GM19468 (cell line): ENCODE data around the gene ZNF793.
A peak's percentile ranks its signal among the peaks of the same experiment; 100 is the strongest.

ENCODE experiments used
- ATAC-seq: cut with Tn5 transposase; IDR thresholded peaks from one replicate; pipeline ENCODE4 v1.9.1; 2021; ENCODE audit warnings: mild to moderate bottlenecking, moderate library complexity, moderate number of reproducible peaks; ENCODE audit not compliant: unreplicated experiment; ENCODE audit errors: extremely low read depth

Gene ZNF793

GRCh38 chr19:37506387-37507166 is at the start of gene ZNF793:
ZNF793 (plus strand) TSS chr19:37506939; CDS start chr19:37523440, 16,501 bp downstream.
- no peak for ATAC-seq

DNA sequence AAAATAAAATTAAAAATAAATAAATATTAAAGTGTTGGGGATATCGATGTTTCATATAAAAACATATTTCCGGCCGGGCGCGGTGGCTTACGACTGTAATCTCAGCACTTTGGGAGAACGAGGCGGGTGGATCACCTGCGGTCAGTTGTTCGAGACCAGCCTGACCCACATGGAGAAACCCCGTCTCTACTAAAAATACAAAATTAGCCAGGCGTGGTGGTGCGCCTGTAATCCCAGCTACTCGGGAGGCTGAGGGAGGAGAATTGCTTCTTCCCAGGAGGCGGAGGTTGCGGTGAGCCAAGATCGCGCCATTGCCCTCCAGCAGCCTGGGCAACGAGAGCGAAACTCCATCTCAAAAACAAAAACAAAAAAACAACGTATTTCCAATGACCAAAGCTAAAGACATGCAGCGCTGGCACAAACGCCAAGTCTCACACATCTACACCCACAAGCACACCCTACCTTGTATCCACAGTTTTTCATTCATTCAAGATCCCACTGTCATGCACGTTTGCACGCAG is 40.4 kb upstream of the ZNF793 start:
- ATAC-seq: no peak

DNA sequence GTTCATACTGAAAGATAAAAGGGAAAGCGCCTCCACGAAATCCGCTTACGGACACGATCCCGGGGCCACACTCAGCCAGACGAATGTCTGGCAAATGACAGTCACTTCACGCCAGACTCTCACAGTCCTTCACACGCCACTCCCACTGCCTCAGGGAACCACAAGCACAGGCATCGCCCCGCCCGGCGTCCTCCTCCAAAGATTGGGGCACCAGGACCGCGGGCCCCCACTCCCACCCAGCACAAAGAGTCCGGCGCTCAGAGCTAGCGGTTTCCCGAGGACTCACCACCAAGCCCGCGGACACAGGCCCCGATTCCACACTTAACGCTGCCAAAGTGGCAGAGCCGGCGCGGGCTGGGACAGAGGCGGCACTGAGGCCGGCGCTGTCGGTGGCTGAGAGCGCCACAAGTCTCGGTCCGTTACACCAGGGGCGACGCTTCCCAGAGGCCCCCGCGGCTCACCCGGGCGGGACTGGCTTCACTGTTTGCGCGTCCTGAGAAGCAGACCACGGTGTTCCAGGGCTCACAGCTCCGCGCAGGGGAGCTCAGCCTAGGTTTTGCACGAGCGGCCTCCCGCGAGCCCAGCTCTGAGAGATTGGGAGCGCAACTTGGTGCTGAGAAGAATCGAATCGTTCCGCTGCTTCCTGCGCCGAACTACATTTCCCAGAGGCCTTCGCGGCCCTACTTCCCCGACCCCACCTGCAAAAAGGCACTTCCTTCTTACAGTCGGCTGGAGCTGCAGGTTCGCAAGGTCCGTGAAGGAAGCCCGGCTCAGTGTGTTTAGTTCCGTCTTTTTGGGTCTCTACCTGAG is 39.7 kb upstream of the ZNF793 start, which contains the start of gene ZNF569:
TSS of gene ZNF569 (minus strand) at position 647 of the 810 bp plus-strand sequence. CDS start 22,523 bp downstream, outside the sequence.
- ATAC-seq: peak; percentile 31

- no peak for ATAC-seq
Observed at GRCh38 chr19:37467608-37468090, 39.1 kb upstream of the ZNF793 start.

GRCh38 chr19:37468961-37469777 is 37.6 kb upstream of the ZNF793 start, which contains the start of gene ZNF570:
ZNF570 (plus strand) TSS chr19:37469356; CDS start chr19:37470355, 999 bp downstream.
- ATAC-seq: peak; percentile 48

GRCh38 chr19:37470216-37470615 is 36.5 kb upstream of the ZNF793 start:
- ATAC-seq: no peak

GRCh38 chr19:37472165-37472564 is 34.6 kb upstream of the ZNF793 start:
- ATAC-seq: no peak

GRCh38 chr19:37484406-37485168 is 22.2 kb upstream of the ZNF793 start:
- no peak for ATAC-seq

DNA sequence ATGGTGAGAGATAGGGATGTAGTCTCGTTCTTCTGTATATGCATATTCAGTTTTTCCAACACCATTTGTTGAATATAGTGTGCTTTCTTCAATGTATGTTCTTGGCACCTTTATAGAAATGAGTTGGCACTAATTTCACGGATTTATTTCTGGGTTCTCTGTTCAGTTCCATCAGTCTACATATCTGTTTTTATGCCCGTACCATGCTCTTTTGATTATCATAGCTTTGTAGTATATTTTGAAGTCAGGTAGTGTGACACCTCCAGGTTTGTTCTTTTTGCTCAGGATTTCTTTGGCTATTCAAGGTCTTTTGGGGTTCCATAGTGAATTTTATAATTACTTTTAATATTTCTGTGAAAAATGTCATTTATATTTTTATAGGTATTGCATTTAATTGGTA is 14.5 kb upstream of the ZNF793 start:
- ATAC-seq: no peak

GRCh38 chr19:37505958-37506386 is 767 bp upstream of the ZNF793 start:
- ATAC-seq: no peak

GRCh38 chr19:37507167-37507464 is 377 bp downstream of the ZNF793 start:
- no peak for ATAC-seq

DNA sequence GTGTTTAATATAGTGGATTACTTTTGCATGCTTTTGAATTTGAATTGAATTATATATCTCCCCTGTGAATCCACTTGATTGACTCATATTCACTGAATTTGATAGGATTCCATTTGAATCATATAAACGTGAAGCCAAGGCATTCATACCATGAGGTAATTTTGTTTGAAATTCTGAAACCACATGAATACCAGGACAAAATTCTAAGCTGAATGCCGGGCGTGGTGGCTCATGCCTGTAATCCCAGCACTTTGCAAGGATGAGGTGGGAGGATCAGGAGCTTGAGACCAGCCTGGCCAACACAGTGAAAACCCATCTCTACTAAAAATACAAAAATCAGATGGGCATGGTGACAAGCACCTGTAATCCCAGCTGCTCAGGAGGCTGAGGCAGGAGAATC is 4.4 kb downstream of the ZNF793 start:
- no peak for ATAC-seq

DNA sequence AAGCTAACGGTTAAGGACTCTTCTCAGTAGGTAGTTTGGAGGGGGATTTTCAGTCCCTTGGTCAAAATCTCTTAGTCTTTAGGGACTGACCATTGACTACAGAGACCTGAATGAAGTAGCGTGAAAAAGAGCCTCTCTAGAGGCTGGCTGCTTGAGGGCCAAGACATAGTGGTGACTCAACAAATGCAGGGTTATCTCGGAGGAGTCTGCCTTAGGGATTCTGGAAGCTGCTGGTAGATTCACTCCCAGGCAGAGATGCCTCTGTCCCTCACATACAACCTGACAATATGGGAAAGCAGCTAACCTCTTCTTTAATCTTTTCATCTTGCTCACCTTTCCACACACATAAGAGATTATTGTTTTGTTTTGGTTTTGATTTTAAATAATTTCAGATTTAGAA is 5.1 kb downstream of the ZNF793 start:
- ATAC-seq: no peak

GRCh38 chr19:37513397-37513796 is 6.7 kb downstream of the ZNF793 start:
- no peak for ATAC-seq

- ATAC-seq: no peak
Observed at GRCh38 chr19:37519890-37520289, 13.2 kb downstream of the ZNF793 start.

DNA sequence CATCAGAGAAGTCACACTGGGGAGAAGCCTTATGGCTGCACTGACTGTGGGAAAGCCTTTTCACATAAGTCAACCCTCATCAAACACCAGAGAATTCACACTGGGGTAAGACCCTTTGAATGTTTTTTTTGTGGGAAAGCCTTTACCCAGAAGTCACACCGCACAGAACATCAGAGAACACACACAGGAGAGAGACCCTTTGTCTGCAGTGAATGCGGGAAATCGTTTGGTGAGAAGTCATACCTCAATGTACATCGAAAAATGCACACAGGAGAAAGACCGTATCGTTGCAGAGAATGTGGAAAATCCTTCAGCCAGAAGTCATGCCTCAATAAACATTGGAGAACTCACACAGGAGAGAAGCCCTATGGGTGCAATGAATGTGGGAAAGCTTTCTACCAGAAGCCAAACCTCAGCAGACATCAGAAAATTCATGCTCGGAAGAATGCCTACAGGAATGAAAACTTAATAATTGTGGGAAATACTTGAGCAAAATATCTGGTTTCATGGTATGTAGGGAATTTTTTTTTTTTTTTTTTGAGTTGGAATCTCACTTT is 30.7 kb downstream of the ZNF793 start:
- no peak for ATAC-seq

GRCh38 chr19:37551129-37551993 is 44.6 kb downstream of the ZNF793 start:
- ATAC-seq: no peak

- no peak for ATAC-seq
Observed at GRCh38 chr19:37563518-37563917, 56.8 kb downstream of the ZNF793 start.
